ENCODE measurements around the gene ANO2.

GRCh38 chr12:5592310-5592709 is 352.7 kb downstream of the ANO2 start:
- TF ChIP-seq CTCF (conservative IDR thresholded peaks at IDR 0.05; ENCODE audit: low read depth, low read length), result no peak
- TF ChIP-seq EZH2 (IDR thresholded peaks at IDR 0.05; ENCODE audit: low read length, unreplicated experiment), result no peak
